Subcutaneous abdominal adipose tissue (tissue), 5 donors: ENCODE results near the gene WDR45B.

Source experiments
- H3K27ac ChIP-seq: one replicate; pipeline ENCODE4 v1.7.0; 2013; ENCODE audit warnings: low read depth, mild to moderate bottlenecking, inconsistent platforms, low read length, moderate library complexity
- H3K27me3 ChIP-seq, 5 donors: one replicate each; pipeline ENCODE4 v1.7.0; 2013; ENCODE audit warnings: low read length in 5 of 5, inconsistent platforms in 1 of 5; ENCODE audit not compliant: control insufficient read depth in 5 of 5, insufficient read depth in 4 of 5
- H3K36me3 ChIP-seq, 5 donors: one replicate each; pipeline ENCODE4 v1.7.0; 2013; ENCODE audit warnings: low read length in 5 of 5; ENCODE audit not compliant: control insufficient read depth in 5 of 5, insufficient read depth in 5 of 5
- H3K4me1 ChIP-seq, 5 donors: one replicate each; pipeline ENCODE4 v1.7.0; 2013; ENCODE audit warnings: low read length in 5 of 5, mild to moderate bottlenecking in 3 of 5, moderate library complexity in 1 of 5; ENCODE audit not compliant: control insufficient read depth in 5 of 5, insufficient read depth in 5 of 5
- H3K4me3 ChIP-seq, 5 donors: one replicate each; pipeline ENCODE4 v1.7.0; 2013; ENCODE audit warnings: low read length in 5 of 5, low read depth in 1 of 5
- H3K9ac ChIP-seq, 5 donors: one replicate each; pipeline ENCODE4 v1.7.0; 2013; ENCODE audit warnings: low read length in 5 of 5, mild to moderate bottlenecking in 4 of 5, moderate library complexity in 3 of 5
- H3K9me3 ChIP-seq, 5 donors: one replicate each; pipeline ENCODE4 v1.7.0; 2013; ENCODE audit warnings: low read length in 5 of 5; ENCODE audit not compliant: control insufficient read depth in 5 of 5
- donor health status: healthy.
- donor health status: healthy.
- donor health status: healthy.
- donor health status: healthy.
- donor health status: healthy.

WDR45B gene

GRCh38 chr17:82649501-82650261, 1.4 kb upstream of the WDR45B start:
- peaks cover 2 to 29% (median 22%) of the 10 kb centered on the region in 5 donors for H3K4me1 ChIP-seq
- no peak overlapping the region for H3K27ac ChIP-seq
- no peaks in the 10 kb centered on the region for H3K36me3 ChIP-seq
- H3K9me3 ChIP-seq, result no peaks in the 10 kb centered on the region
- H3K9ac ChIP-seq, result no peak overlapping the region
- H3K4me3 ChIP-seq, result no peak overlapping the region
- H3K27me3 ChIP-seq, result no peaks in the 10 kb centered on the region

DNA sequence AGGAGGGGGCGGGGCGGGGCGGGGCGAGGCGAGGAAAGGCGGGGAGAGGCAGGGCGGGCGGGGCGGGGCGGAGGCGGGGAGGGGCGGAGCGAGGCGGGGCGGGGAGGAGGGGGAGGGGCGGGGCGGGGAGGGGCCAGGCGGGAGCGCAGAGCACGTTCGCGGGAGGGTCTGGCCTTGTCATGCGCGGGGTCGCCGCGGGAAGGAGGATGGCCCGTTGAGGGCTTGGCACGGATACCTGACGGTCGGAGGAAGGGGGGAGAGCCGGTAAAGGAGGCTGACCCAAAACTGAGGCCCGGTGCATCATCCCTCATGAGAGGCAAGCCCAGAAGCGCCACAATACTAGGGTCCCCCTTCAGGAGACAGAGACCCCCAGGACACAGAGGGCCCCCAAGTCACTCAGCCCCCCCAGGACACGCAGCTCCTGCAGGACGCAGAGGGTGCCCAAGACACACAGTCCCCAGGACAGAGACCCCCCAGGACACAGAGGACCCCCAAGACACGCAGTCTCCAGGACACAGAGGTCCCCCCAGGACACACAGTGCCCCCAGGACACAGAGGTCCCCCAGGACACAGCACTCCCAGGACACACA, 593 bp upstream of the WDR45B start:
- peaks cover 2 to 23% (median 22%) of the 10 kb centered on the region in 5 donors for H3K4me1 ChIP-seq
- H3K36me3 ChIP-seq, result peaks cover 0 to 8% (median 7%) of the 10 kb centered on the region in 5 donors
- peak overlapping the region; percentile 57 to 69 (median 65) for H3K4me3 ChIP-seq
- H3K27ac ChIP-seq, result no peak overlapping the region
- peak overlapping the region in 2 of 5 donors; percentile 6 to 47 for H3K9ac ChIP-seq
- no peaks in the 10 kb centered on the region for H3K9me3 ChIP-seq
- H3K27me3 ChIP-seq, result no peaks in the 10 kb centered on the region

GRCh38 chr17:82647593-82648164, 565 bp downstream of the WDR45B start:
- peaks cover 0 to 18% (median 15%) of the 10 kb centered on the region in 5 donors for H3K36me3 ChIP-seq
- H3K9ac ChIP-seq, result peak overlapping the region; percentile 48 to 95 (median 87)
- H3K27me3 ChIP-seq, result no peaks in the 10 kb centered on the region
- peak overlapping the region; percentile 55 to 97 (median 85) for H3K4me3 ChIP-seq
- H3K9me3 ChIP-seq, result no peaks in the 10 kb centered on the region
- peak overlapping the region; percentile 78 for H3K27ac ChIP-seq
- H3K4me1 ChIP-seq, result peaks cover 2 to 23% (median 22%) of the 10 kb centered on the region in 5 donors

DNA sequence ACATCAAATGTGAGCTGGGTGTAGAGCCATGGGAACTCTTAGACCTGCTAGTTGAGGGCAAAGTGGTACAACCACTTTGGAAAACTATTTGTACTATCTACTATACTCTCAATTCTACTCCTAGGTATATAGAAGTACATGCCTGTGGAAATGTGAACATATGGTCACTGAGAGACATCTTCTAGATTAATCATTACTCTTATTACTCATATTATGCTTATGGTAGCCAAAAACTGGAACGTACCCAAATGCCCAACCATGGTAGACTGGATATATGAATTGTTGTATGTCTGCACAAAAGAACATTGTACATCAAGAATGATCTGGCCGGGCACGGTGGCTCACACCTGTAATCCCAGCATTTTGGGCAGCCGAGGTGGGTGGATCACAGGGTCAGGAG, 2.7 kb downstream of the WDR45B start:
- Histone ChIP-seq H3K9me3 (no peaks in the 10 kb centered on the region), H3K4me1 (peaks cover 2 to 23% (median 22%) of the 10 kb centered on the region in 5 donors), H3K27ac (no peak overlapping the region), H3K4me3 (no peak overlapping the region), H3K36me3 (peaks cover 0 to 35% (median 28%) of the 10 kb centered on the region in 5 donors), H3K27me3 (no peaks in the 10 kb centered on the region), H3K9ac (no peak overlapping the region)

- Histone ChIP-seq H3K4me1 (peaks cover 2 to 29% (median 21%) of the 10 kb centered on the region in 5 donors), H3K27me3 (no peaks in the 10 kb centered on the region), H3K27ac (no peak overlapping the region), H3K36me3 (peaks cover 0 to 46% (median 39%) of the 10 kb centered on the region in 5 donors), H3K9me3 (no peaks in the 10 kb centered on the region), H3K9ac (no peak overlapping the region), H3K4me3 (no peak overlapping the region)
Observed at GRCh38 chr17:82644148-82644547, 4.1 kb downstream of the WDR45B start.

- Histone ChIP-seq H3K36me3 (peaks cover 0 to 53% (median 44%) of the 10 kb centered on the region in 5 donors), H3K27me3 (no peaks in the 10 kb centered on the region), H3K27ac (no peak overlapping the region), H3K9ac (no peak overlapping the region), H3K4me1 (peaks cover 4 to 20% (median 7%) of the 10 kb centered on the region in 5 donors), H3K9me3 (no peaks in the 10 kb centered on the region), H3K4me3 (no peak overlapping the region)
Observed at GRCh38 chr17:82642022-82642421, 6.2 kb downstream of the WDR45B start.

DNA sequence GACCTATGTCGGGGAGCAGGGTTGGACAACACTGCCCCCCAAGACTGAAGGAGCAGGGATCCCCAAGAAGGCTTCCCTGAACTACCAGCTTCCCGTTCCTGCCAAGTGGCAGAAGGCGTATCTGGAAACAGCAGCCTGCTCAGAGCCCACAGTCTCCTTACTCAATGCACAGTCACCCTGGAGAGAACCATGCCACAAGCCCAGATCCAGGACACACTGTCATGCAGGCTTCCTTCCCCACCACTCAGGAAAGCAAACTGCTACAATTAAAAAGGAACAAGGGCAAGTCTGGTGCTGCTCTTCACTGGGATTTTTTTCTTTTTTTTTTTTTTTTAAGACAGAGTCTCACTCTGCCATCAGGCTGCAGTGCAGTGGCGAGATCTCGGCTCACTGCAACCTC, 8.2 kb downstream of the WDR45B start:
- no peak overlapping the region for H3K9ac ChIP-seq
- H3K36me3 ChIP-seq, result peaks cover 0 to 58% (median 44%) of the 10 kb centered on the region in 5 donors
- peaks cover 0 to 7% (median 0%) of the 10 kb centered on the region in 5 donors for H3K4me1 ChIP-seq

DNA sequence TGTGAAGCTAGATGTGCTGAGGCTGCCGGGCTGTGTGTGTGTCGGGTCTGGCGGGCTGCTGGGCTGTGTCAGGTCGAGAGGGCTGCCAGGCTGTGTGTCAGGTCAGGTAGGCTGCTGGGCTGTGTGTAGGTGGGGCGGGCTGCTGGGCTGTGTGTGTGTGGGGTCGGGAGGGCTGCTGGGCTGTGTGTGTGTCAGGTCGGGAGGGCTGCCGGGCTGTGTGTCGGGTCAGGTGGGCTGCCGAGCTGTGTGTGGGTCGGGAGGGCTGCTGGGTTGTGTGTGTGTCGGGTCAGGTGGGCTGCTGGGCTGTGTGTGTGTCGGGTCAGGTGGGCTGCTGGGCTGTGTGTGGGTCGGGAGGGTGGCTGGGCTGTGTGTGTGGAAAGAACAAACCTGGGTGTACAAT, 8.6 kb downstream of the WDR45B start:
- Histone ChIP-seq H3K4me1 (peaks cover 0 to 7% (median 0%) of the 10 kb centered on the region in 5 donors), H3K9ac (no peak overlapping the region), H3K36me3 (peaks cover 0 to 58% (median 44%) of the 10 kb centered on the region in 5 donors), H3K9me3 (no peaks in the 10 kb centered on the region), H3K27me3 (no peaks in the 10 kb centered on the region), H3K4me3 (no peak overlapping the region), H3K27ac (no peak overlapping the region)

More for the DNA sequence above, 8.2 kb downstream of the WDR45B start:
- Histone ChIP-seq H3K27me3 (no peaks in the 10 kb centered on the region), H3K9me3 (no peaks in the 10 kb centered on the region), H3K4me3 (no peak overlapping the region), H3K27ac (no peak overlapping the region)

GRCh38 chr17:82638183-82638773, 10.0 kb downstream of the WDR45B start:
- no peaks in the 10 kb centered on the region for H3K9me3 ChIP-seq
- peaks cover 0 to 7% (median 0%) of the 10 kb centered on the region in 5 donors for H3K4me1 ChIP-seq
- peaks cover 0 to 52% (median 37%) of the 10 kb centered on the region in 5 donors for H3K36me3 ChIP-seq
- no peak overlapping the region for H3K4me3 ChIP-seq
- no peaks in the 10 kb centered on the region for H3K27me3 ChIP-seq
- H3K9ac ChIP-seq, result no peak overlapping the region
- no peak overlapping the region for H3K27ac ChIP-seq
